CD14-positive monocyte (primary cell): ENCODE measurements around the gene TMEM222. TPM values are rescaled to one million over a fixed set of nuclear protein-coding genes. Genes with fewer than 3 reads are reported as not detected.
A peak's percentile ranks its signal among the peaks of the same experiment; 100 is the strongest.
"Not testable (repeated sequence)": the region's sequence is repeated elsewhere in the genome, so short reads cannot be mapped to it uniquely, and the experiment has no call there.

Source experiments
- DNase-seq, 3 donors: peaks; one replicate each; pipeline ENCODE4 v3.0.0-alpha.2; 2011 to 2022
- H2AFZ ChIP-seq: 2 replicates; pipeline ENCODE4 v1.6.0; 2012; ENCODE audit warnings: mild to moderate bottlenecking, low read depth, low read length, inconsistent platforms; ENCODE audit not compliant: insufficient read depth, poor library complexity, severe bottlenecking
- H3K27ac ChIP-seq, 2 donors: 1 replicate in 1 of 2; 2 replicates in 1 of 2; pipeline ENCODE4 v1.5.1; 2012 to 2013; ENCODE audit warnings: low read length in 2 of 2, control low read depth in 1 of 2, inconsistent platforms in 1 of 2, low read depth in 1 of 2, mild to moderate bottlenecking in 1 of 2
- H3K27me3 ChIP-seq, 2 donors: one replicate each; pipeline versions ENCODE4 v1.6.0 to v1.6.1; 2011 to 2013; ENCODE audit warnings: low read length in 2 of 2; ENCODE audit not compliant: control insufficient read depth in 2 of 2, insufficient read depth in 2 of 2
- H3K36me3 ChIP-seq, 2 donors: replicated peaks in 1 of 2; 1 replicate in 1 of 2; 2 replicates in 1 of 2; pipeline versions ENCODE4 v1.5.1 to v1.6.1; 2012 to 2013; ENCODE audit warnings: low read length in 2 of 2, control low read depth in 1 of 2, inconsistent platforms in 1 of 2, mild to moderate bottlenecking in 1 of 2; ENCODE audit not compliant: insufficient read depth in 2 of 2, control insufficient read depth in 1 of 2
- H3K4me1 ChIP-seq, 2 donors: 1 replicate in 1 of 2; 2 replicates in 1 of 2; pipeline versions ENCODE4 v1.5.1 to v1.6.1; 2012 to 2013; ENCODE audit warnings: low read length in 2 of 2, control low read depth in 1 of 2, inconsistent platforms in 1 of 2, mild to moderate bottlenecking in 1 of 2, moderate library complexity in 1 of 2; ENCODE audit not compliant: insufficient read depth in 2 of 2, control insufficient read depth in 1 of 2
- H3K4me2 ChIP-seq: replicated peaks from 2 replicates; pipeline ENCODE3; 2012; ENCODE audit warnings: low read length, moderate library complexity, mild to moderate bottlenecking; ENCODE audit not compliant: poor library complexity, severe bottlenecking; ENCODE audit errors: extremely low read depth
- H3K4me3 ChIP-seq, 3 experiments: fragments of 200-600 bp in 1 of 3; sonication (generic) in 1 of 3; replicated peaks in 1 of 3; 1 replicate in 2 of 3; 2 replicates in 1 of 3; pipeline ENCODE4 v1.5.1; 2011 to 2013; ENCODE audit warnings: low read length in 3 of 3, mild to moderate bottlenecking in 3 of 3, control low read depth in 2 of 3, low read depth in 2 of 3, inconsistent platforms in 1 of 3, moderate library complexity in 1 of 3
- H3K79me2 ChIP-seq: 2 replicates; pipeline ENCODE4 v1.6.0; 2012; ENCODE audit warnings: mild to moderate bottlenecking, control low read depth, inconsistent platforms, low read length, moderate library complexity; ENCODE audit not compliant: insufficient read depth
- H3K9ac ChIP-seq: 2 replicates; pipeline ENCODE4 v1.6.0; 2017; ENCODE audit warnings: low read length, mild to moderate bottlenecking; ENCODE audit not compliant: insufficient read depth, poor library complexity, severe bottlenecking
- H3K9me3 ChIP-seq, 2 donors: replicated peaks in 1 of 2; 1 replicate in 1 of 2; 2 replicates in 1 of 2; pipeline versions ENCODE4 v1.5.1 to v1.6.1; 2012 to 2013; ENCODE audit warnings: low read length in 2 of 2, control low read depth in 1 of 2; ENCODE audit not compliant: control insufficient read depth in 1 of 2, insufficient read depth in 1 of 2
- H4K20me1 ChIP-seq: 2 replicates; pipeline ENCODE4 v1.6.0; 2012; ENCODE audit warnings: mild to moderate bottlenecking, low read length, control low read depth, moderate library complexity; ENCODE audit not compliant: insufficient read depth
- H3K27ac Mint-ChIP-seq, 7 donors: one replicate each; pipeline ENCODE4 v1.8.0; 2020; ENCODE audit warnings: mild to moderate bottlenecking in 7 of 7, mixed read lengths in 7 of 7, moderate library complexity in 6 of 7, inconsistent platforms in 2 of 7
- H3K27me3 Mint-ChIP-seq, 3 donors: one replicate each; pipeline ENCODE4 v1.8.0; 2021 to 2022; ENCODE audit warnings: low read depth in 3 of 3, mild to moderate bottlenecking in 3 of 3, mixed read lengths in 3 of 3, moderate library complexity in 3 of 3, inconsistent platforms in 1 of 3
- H3K36me3 Mint-ChIP-seq, 2 donors: one replicate each; pipeline ENCODE4 v1.8.0; 2020; ENCODE audit warnings: mixed read lengths in 2 of 2, inconsistent platforms in 1 of 2, mild to moderate bottlenecking in 1 of 2
- H3K4me1 Mint-ChIP-seq: one replicate; pipeline ENCODE4 v1.8.0; 2020; ENCODE audit warnings: mild to moderate bottlenecking, mixed read lengths
- H3K4me3 Mint-ChIP-seq, 2 donors: one replicate each; pipeline ENCODE4 v1.8.0; 2020; ENCODE audit warnings: mild to moderate bottlenecking in 2 of 2, mixed read lengths in 2 of 2, moderate library complexity in 1 of 2
- H3K9me3 Mint-ChIP-seq, 7 donors: one replicate each; pipeline ENCODE4 v1.8.0; 2020 to 2022; ENCODE audit warnings: mixed read lengths in 7 of 7, mild to moderate bottlenecking in 6 of 7, moderate library complexity in 6 of 7, inconsistent platforms in 2 of 7
- CTCF ChIP-seq: fragments of 200-600 bp; IDR thresholded peaks from one replicate; pipeline ENCODE4 v1.8.0; 2022; ENCODE audit warnings: antibody characterized with exemption, mild to moderate bottlenecking
- WGBS: methylation state at CpG from one replicate; pipeline ENCODE4 v1.1.5; 2013; ENCODE audit warnings: missing lambda C conversion rate; ENCODE audit not compliant: insufficient coverage; 5-methylcytosine and 5-hydroxymethylcytosine counted together
- intact Hi-C, 2 donors: fragments of 100-400 bp; cut with micrococcal nuclease; formaldehyde crosslinking; loops; one replicate each; pipeline versions ENCODE4 v1.15.0 to v1.15.1; 2023
- polyA plus RNA-seq, 3 donors: library from polyadenylated mRNA; depleted of rRNA in 1 of 3; unstranded in 2 of 3; stranded (reverse) in 1 of 3; fragments of 300-500 nt in 2 of 3; fragments of >200 nt in 1 of 3; fragmentation: Illumina TruSeq in 2 of 3; gene quantifications; 1 replicate in 2 of 3; 2 replicates in 1 of 3; pipeline ENCODE4 v1.2.3, GENCODE V29; 2012 to 2021

TMEM222 gene
- polyA plus RNA-seq, 3 donors = 23.2 to 29.0 (median 24.6) TPM

GRCh38 chr1:27285274-27285660 is 36.7 kb upstream of the TMEM222 start:
- Histone ChIP-seq H3K79me2 (no peaks in the 10 kb centered on the region), H3K4me2 (no peak overlapping the region), H3K9me3 (no peaks in the 10 kb centered on the region), H3K4me1 (no peaks in the 10 kb centered on the region), H3K27ac (no peak overlapping the region), H4K20me1 (no peaks in the 10 kb centered on the region), H2AFZ (no peak overlapping the region), H3K9ac (no peak overlapping the region), H3K36me3 (peaks cover 21 to 62% of the 10 kb centered on the region in 2 donors), H3K27me3 (no peaks in the 10 kb centered on the region), H3K4me3 (no peak overlapping the region)
- no peak for TF ChIP-seq CTCF
- DNase-seq = no peak
- Mint-ChIP-seq H3K27ac (peak overlapping the region in 1 of 7 donors; percentile 20), H3K36me3 (peaks cover 38 to 75% of the 10 kb centered on the region in 2 donors), H3K4me3 (no peak overlapping the region), H3K9me3 (no peaks in the 10 kb centered on the region), H3K4me1 (no peaks in the 10 kb centered on the region), H3K27me3 (peaks cover 0 to 3% (median 0%) of the 10 kb centered on the region in 3 donors)
- WGBS = no CpG with 5 or more reads among the region's 2 CpGs
- intact Hi-C loops = loop anchor here (2.0 kb wide), 3 partner anchors 86 to 242 kb away; no protein-coding TSS in a partner anchor

- intact Hi-C loops = loop anchor here (2.0 kb wide), 3 partner anchors 87 to 243 kb away; no protein-coding TSS in a partner anchor
- H3K27me3 Mint-ChIP-seq, H2AFZ ChIP-seq, H3K4me3 Mint-ChIP-seq, H3K27ac ChIP-seq, H3K4me1 ChIP-seq, H3K4me3 ChIP-seq, H4K20me1 ChIP-seq, H3K9ac ChIP-seq, H3K4me2 ChIP-seq, H3K79me2 ChIP-seq, H3K9me3 Mint-ChIP-seq, H3K9me3 ChIP-seq, DNase-seq, H3K4me1 Mint-ChIP-seq, H3K27me3 ChIP-seq: not testable (repeated sequence)
- peaks cover 26 to 68% of the 10 kb centered on the region in 2 donors for H3K36me3 ChIP-seq
- Mint-ChIP-seq H3K36me3 (peaks cover 44 to 80% of the 10 kb centered on the region in 2 donors), H3K27ac (peak overlapping the region in 1 of 7 donors; percentile 20)
- WGBS = 98% methylated on average over 5 of the region's 7 CpGs
Observed at GRCh38 chr1:27285821-27286220, 36.1 kb upstream of the TMEM222 start.

- H3K4me1 ChIP-seq, H3K27ac ChIP-seq, H3K27me3 Mint-ChIP-seq, H3K79me2 ChIP-seq, H3K4me3 Mint-ChIP-seq, H2AFZ ChIP-seq, H3K4me2 ChIP-seq, H3K9me3 Mint-ChIP-seq, H3K9me3 ChIP-seq, H3K9ac ChIP-seq, H4K20me1 ChIP-seq, DNase-seq, H3K4me3 ChIP-seq, intact Hi-C loops, H3K27me3 ChIP-seq, H3K4me1 Mint-ChIP-seq: not testable (repeated sequence)
- peak overlapping the region in 2 of 7 donors; percentile 18 to 52 for H3K27ac Mint-ChIP-seq
- peaks cover 47 to 84% of the 10 kb centered on the region in 2 donors for H3K36me3 Mint-ChIP-seq
- 96% methylated on average over 5 of the region's 29 CpGs for WGBS
- H3K36me3 ChIP-seq = peaks cover 42 to 74% of the 10 kb centered on the region in 2 donors
Observed at GRCh38 chr1:27289125-27289524, 32.8 kb upstream of the TMEM222 start.
